VCaP (cell line): ENCODE data around the gene BTBD9.
"Not testable (repeated sequence)": the region's sequence is repeated elsewhere in the genome, so short reads cannot be mapped to it uniquely, and the experiment has no call there.

Experiments used
- H3K27ac ChIP-seq: fragments of 450-650 bp; 2 replicates; pipeline ENCODE4 v1.5.1; 2017
- CTCF ChIP-seq: fragments of 450-650 bp; conservative IDR thresholded peaks from 2 replicates; pipeline ENCODE4 v1.5.1; 2017; ENCODE audit warnings: mild to moderate bottlenecking, moderate library complexity

BTBD9 gene

DNA sequence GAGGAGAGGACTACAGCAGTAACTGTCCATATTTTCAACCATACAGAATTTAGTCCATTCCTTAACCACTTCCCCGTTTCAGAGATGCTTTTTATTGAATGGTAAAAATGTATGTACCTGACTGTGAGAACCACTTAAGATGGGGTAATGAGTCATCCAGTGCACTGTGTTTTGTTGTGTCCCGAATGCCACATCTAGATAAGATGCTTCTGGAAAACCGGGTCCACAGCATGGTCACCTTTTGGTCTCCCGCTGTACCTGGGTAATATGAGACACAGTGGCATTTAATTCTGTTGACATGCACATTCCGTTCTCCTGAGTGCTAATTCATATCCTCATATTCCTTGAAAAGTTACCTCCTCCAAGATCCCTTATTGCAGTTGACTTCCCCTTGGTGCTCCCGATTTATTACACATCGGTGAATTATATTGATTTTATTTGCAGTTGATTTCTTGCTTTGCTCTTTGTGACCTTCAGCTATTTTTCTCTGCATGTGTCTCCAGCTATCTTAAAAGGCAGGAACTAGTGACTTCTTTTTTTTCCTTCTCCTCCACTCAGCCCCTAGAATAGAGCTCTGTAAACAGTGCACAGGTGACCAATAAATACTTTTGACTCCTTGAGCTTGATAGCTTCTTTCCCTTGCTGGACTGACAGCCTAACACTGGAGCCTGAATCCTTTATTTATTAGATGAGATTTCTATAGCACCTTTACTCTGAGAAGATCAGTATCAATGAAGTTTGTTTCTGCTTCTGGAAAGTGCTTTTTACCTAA is 505.6 kb downstream of the BTBD9 start:
- no peak for TF ChIP-seq CTCF
- no peak overlapping the region for H3K27ac ChIP-seq

- no peak overlapping the region for H3K27ac ChIP-seq
- no peak for TF ChIP-seq CTCF
Measured at GRCh38 chr6:38131527-38131965, 508.2 kb downstream of the BTBD9 start.

- no peak overlapping the region for H3K27ac ChIP-seq
- no peak for TF ChIP-seq CTCF
Measured at GRCh38 chr6:38127284-38127683, 512.4 kb downstream of the BTBD9 start.

- H3K27ac ChIP-seq, result not testable (repeated sequence)
Measured at GRCh38 chr6:38124224-38124926, 515.4 kb downstream of the BTBD9 start.

GRCh38 chr6:38119516-38119915 is 520.2 kb downstream of the BTBD9 start:
- no peak for TF ChIP-seq CTCF
- no peak overlapping the region for H3K27ac ChIP-seq

DNA sequence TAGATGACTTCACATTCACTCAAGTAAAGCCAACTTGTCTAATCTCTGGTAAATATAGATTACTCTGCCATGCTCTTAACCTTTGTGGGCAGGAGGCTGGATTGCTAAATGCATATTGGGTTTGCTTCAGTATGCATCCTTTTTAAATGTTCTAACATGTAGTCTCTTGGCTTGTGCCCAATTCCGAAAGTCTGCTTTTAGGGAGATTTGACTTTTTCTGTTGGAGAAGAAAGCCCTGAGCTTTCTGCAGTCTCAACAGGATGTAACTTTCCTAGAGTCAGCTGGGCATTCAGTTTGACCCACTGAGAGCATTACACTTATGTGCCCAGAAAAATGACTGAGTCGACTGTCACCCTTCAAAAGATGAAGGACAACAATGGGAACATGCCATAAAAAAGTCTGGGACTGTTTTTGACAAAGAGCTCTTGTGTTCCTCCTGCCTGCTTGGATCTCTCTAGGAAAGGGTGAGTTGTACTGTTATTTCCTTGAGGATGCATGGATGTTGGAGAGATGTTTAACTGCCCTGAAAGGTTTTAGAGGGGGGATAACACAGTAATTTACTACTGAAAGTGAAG is 520.9 kb downstream of the BTBD9 start:
- no peak for TF ChIP-seq CTCF
- no peak overlapping the region for H3K27ac ChIP-seq
